Epithelial cell of proximal tubule (primary cell): ENCODE measurements around the gene ARHGEF37. TPM values are rescaled to one million over a fixed set of nuclear protein-coding genes. Genes with fewer than 3 reads are reported as not detected.

Experiments
- DNase-seq: peaks from one replicate; pipeline ENCODE4 v3.0.0-alpha.2; 2011; ENCODE audit warnings: low read depth
- H3K4me3 ChIP-seq: 2 replicates; pipeline ENCODE4 v1.5.1; 2011; ENCODE audit warnings: low read depth, mild to moderate bottlenecking, low read length
- total RNA-seq: library from RNA; depleted of rRNA; stranded (reverse); fragments of >200 nt; gene quantifications from 2 replicates; pipeline ENCODE4 v1.2.3, GENCODE V29; 2015
- TF ChIP-seq, protein P1 (sequence below): conservative IDR thresholded peaks from 2 replicates; pipeline ENCODE4 v1.5.1; 2012; ENCODE audit warnings: low read depth, mild to moderate bottlenecking, low read length

ARHGEF37 gene
- total RNA-seq, 1 donor from 2014 or later = 2.7 TPM

- DNase-seq = no peak
- H3K4me3 ChIP-seq = no peak overlapping the region
- TF ChIP-seq, protein P1, sequence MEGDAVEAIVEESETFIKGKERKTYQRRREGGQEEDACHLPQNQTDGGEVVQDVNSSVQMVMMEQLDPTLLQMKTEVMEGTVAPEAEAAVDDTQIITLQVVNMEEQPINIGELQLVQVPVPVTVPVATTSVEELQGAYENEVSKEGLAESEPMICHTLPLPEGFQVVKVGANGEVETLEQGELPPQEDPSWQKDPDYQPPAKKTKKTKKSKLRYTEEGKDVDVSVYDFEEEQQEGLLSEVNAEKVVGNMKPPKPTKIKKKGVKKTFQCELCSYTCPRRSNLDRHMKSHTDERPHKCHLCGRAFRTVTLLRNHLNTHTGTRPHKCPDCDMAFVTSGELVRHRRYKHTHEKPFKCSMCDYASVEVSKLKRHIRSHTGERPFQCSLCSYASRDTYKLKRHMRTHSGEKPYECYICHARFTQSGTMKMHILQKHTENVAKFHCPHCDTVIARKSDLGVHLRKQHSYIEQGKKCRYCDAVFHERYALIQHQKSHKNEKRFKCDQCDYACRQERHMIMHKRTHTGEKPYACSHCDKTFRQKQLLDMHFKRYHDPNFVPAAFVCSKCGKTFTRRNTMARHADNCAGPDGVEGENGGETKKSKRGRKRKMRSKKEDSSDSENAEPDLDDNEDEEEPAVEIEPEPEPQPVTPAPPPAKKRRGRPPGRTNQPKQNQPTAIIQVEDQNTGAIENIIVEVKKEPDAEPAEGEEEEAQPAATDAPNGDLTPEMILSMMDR = no peak
Measured at GRCh38 chr5:149638546-149639241, 57.4 kb downstream of the ARHGEF37 start.

GRCh38 chr5:149639737-149640136 lies 58.4 kb downstream of the ARHGEF37 start:
- H3K4me3 ChIP-seq = no peak overlapping the region
- DNase-seq = no peak
- TF ChIP-seq, protein P1 = no peak

- peak overlapping the region; percentile 52 for H3K4me3 ChIP-seq
- TF ChIP-seq, protein P1 = no peak
- no peak for DNase-seq
Measured at GRCh38 chr5:149640350-149640999, 59.2 kb downstream of the ARHGEF37 start.

- H3K4me3 ChIP-seq = peak overlapping the region; percentile 52
- TF ChIP-seq, protein P1 = peak; percentile 25
- peak; percentile 62 for DNase-seq
Measured at GRCh38 chr5:149641000-149641576, 59.8 kb downstream of the ARHGEF37 start.

DNA sequence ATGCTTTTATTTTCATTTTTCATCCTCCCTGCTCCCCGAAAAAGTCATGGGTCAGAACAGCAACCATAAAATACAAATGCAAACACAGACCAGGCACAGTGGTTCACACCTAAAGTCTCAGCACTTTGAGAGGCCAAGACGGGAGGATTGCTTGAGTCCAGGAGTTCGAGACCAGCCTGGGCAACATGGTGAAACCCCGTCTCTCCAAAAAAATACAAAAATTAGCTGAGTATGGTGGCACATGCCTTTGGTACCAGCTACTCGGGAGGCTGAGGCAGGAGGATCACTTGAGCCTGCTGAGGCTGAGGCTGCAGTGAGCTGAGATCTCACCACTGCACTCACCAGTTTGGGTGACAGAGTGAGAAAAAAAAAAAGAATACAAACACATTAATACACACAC lies 60.3 kb downstream of the ARHGEF37 start:
- H3K4me3 ChIP-seq = peak overlapping the region; percentile 20
- no peak for DNase-seq
- TF ChIP-seq, protein P1 = no peak

GRCh38 chr5:149643781-149644180 lies 62.5 kb downstream of the ARHGEF37 start:
- TF ChIP-seq, protein P1 = no peak
- H3K4me3 ChIP-seq = no peak overlapping the region
- no peak for DNase-seq

- H3K4me3 ChIP-seq = no peak overlapping the region
- DNase-seq = no peak
- TF ChIP-seq, protein P1 = no peak
Measured at GRCh38 chr5:149644629-149645028, 63.3 kb downstream of the ARHGEF37 start.
